Peyer's patch (tissue), 4 donors: Measurements from ENCODE around the gene LEUTX.

Experiments used
- POLR2A ChIP-seq, 2 donors: fragments of 450-650 bp; IDR thresholded peaks; one replicate each; pipeline ENCODE4 v1.5.1; 2017; ENCODE audit warnings: antibody characterized with exemption in 2 of 2, mild to moderate bottlenecking in 2 of 2, moderate library complexity in 2 of 2
- TF ChIP-seq, protein P1 (sequence below), 6 experiments: fragments of 450-650 bp in 4 of 6; fragments of 200-600 bp in 2 of 6; sonication (generic) in 1 of 6; IDR thresholded peaks; one replicate each; pipeline ENCODE4 v1.5.1; 2017 to 2019; ENCODE audit warnings: antibody characterized with exemption in 6 of 6, mild to moderate bottlenecking in 3 of 6, moderate library complexity in 1 of 6

DNA sequence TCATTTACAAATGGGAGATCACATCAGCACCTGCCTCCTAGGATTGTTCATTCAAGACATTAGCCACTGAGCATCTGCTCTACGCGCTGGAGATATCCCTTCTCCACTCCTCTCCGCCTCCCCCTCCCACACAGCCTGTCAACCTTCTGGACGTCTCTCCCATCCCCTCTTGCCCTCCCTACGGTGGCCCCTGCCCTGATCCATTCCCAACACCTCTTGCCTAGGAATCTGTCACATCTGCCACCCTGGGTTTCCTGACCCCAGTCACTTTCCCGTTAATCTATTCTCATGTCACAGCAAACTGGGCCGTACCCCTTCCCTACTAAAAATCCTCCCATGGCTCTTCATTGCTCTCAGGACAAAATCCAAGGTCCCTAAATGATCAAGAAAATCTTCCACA is 45.0 kb downstream of the LEUTX start:
- TF ChIP-seq, protein P1, sequence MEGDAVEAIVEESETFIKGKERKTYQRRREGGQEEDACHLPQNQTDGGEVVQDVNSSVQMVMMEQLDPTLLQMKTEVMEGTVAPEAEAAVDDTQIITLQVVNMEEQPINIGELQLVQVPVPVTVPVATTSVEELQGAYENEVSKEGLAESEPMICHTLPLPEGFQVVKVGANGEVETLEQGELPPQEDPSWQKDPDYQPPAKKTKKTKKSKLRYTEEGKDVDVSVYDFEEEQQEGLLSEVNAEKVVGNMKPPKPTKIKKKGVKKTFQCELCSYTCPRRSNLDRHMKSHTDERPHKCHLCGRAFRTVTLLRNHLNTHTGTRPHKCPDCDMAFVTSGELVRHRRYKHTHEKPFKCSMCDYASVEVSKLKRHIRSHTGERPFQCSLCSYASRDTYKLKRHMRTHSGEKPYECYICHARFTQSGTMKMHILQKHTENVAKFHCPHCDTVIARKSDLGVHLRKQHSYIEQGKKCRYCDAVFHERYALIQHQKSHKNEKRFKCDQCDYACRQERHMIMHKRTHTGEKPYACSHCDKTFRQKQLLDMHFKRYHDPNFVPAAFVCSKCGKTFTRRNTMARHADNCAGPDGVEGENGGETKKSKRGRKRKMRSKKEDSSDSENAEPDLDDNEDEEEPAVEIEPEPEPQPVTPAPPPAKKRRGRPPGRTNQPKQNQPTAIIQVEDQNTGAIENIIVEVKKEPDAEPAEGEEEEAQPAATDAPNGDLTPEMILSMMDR (IDR thresholded peaks at IDR 0.05) = no peak
- TF ChIP-seq POLR2A (IDR thresholded peaks at IDR 0.05) = no peak
